ENCODE measurements around the gene FCGR2B. TPM values are rescaled to one million over a fixed set of nuclear protein-coding genes. Genes with fewer than 3 reads are reported as not detected.
"Not testable (repeated sequence)": the region's sequence is repeated elsewhere in the genome, so short reads cannot be mapped to it uniquely, and the experiment has no call there.

FCGR2B gene
- total RNA-seq: 10 to 100 TPM in 8 of 9 donors, 1 to 10 TPM in 1; 2.1 to 32.1 (median 19.6) TPM
- 1 to 10 TPM; 3.4 to 6.4 (median 3.5) TPM for polyA plus RNA-seq
- long read RNA-seq, donor 1, partial matches to known transcripts: 23 of 24 reads
- long read RNA-seq, donor 1, other reads (novel, unspliced or antisense): 0 of 24 reads
- long read RNA-seq, donor 2, partial matches to known transcripts: 5 of 7 reads
- long read RNA-seq, donor 2, other reads (novel, unspliced or antisense): 0 of 7 reads
- long read RNA-seq, donor 3, transcript FCGR2B-201 (7 exons, 1,440 nt): major isoform, 8 of 18 reads
- long read RNA-seq, donor 3, partial matches to known transcripts: 0 of 18 reads
- long read RNA-seq, donor 3, other reads (novel, unspliced or antisense): 10 of 18 reads
- long read RNA-seq, donor 4, partial matches to known transcripts: 2 of 5 reads
- long read RNA-seq, donor 4, other reads (novel, unspliced or antisense): 1 of 5 reads
- long read RNA-seq, donor 5, transcript FCGR2B-201 (7 exons, 1,440 nt): major isoform, 8 of 9 reads
- long read RNA-seq, donor 5, partial matches to known transcripts: 0 of 9 reads
- long read RNA-seq, donor 5, other reads (novel, unspliced or antisense): 1 of 9 reads
- long read RNA-seq, donor 6, partial matches to known transcripts: 3 of 8 reads
- long read RNA-seq, donor 6, other reads (novel, unspliced or antisense): 0 of 8 reads
- long read RNA-seq, donor 7: 0 reads
- long read RNA-seq, donor 8, partial matches to known transcripts: 28 of 38 reads
- long read RNA-seq, donor 8, other reads (novel, unspliced or antisense): 7 of 38 reads
- long read RNA-seq, donor 9, partial matches to known transcripts: 0 of 1 reads
- long read RNA-seq, donor 9, other reads (novel, unspliced or antisense): 0 of 1 reads
- long read RNA-seq, donor 10, partial matches to known transcripts: 7 of 7 reads
- long read RNA-seq, donor 10, other reads (novel, unspliced or antisense): 0 of 7 reads

- WGBS, 4 donors: no CpG with 5 or more reads among the region's 4 CpGs
- H3K4me3 ChIP-seq; H3K27me3 ChIP-seq; intact Hi-C loops (cut with DNase I); H3K27ac ChIP-seq; H3K4me1 ChIP-seq (replicated peaks in 1 of 2); H3K36me3 ChIP-seq (replicated peaks in 1 of 2); DNase-seq; H3K9me3 ChIP-seq (replicated peaks in 1 of 3): not testable (repeated sequence)
Observed at GRCh38 chr1:161662684-161663339, at the start of gene FCGR2B. Gene FCGR2B (plus strand): TSS chr1:161663143. CDS start chr1:161663242, 99 bp downstream.

GRCh38 chr1:161616417-161616816 lies 46.5 kb upstream of the FCGR2B start:
- H3K4me3 ChIP-seq; H3K36me3 ChIP-seq (replicated peaks in 1 of 2); H3K4me1 ChIP-seq (replicated peaks in 1 of 2); DNase-seq; H3K27ac ChIP-seq; H3K9me3 ChIP-seq (replicated peaks in 1 of 3); H3K27me3 ChIP-seq; intact Hi-C loops (cut with DNase I): not testable (repeated sequence)
- 89 to 93% (median 91%) methylated on average over 7 to 30 of the region's 30 CpGs for WGBS, 4 donors

GRCh38 chr1:161618517-161618916 lies 44.4 kb upstream of the FCGR2B start:
- intact Hi-C loops (cut with DNase I); H3K27me3 ChIP-seq; H3K4me3 ChIP-seq; H3K9me3 ChIP-seq (replicated peaks in 1 of 3); DNase-seq; H3K36me3 ChIP-seq (replicated peaks in 1 of 2); H3K4me1 ChIP-seq (replicated peaks in 1 of 2); H3K27ac ChIP-seq: not testable (repeated sequence)
- 90 to 96% (median 94%) methylated on average over 3 to 4 of the region's 4 CpGs for WGBS, 4 donors

DNA sequence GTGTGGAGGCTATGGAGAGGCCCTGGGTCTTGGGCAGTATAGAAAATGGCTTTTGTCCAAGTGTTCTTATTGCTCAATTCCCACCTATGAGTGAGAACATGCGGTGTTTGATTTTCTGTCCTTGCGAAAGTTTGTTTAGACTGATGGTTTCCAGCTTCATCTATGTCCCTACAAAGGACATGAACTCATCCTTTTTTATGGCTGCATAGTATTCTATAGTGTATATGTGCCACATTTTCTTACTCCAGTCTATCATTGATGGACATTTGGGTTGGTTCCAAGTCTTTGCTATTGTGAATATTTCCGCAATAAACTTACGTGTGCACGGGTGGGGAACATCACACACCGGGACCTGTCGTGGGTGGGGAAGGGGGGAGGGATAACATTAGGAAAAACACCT lies 42.5 kb upstream of the FCGR2B start:
- H3K4me3 ChIP-seq; H3K4me1 ChIP-seq (replicated peaks in 1 of 2); intact Hi-C loops (cut with DNase I); H3K27me3 ChIP-seq; H3K27ac ChIP-seq; H3K9me3 ChIP-seq (replicated peaks in 1 of 3); H3K36me3 ChIP-seq (replicated peaks in 1 of 2); DNase-seq: not testable (repeated sequence)
- WGBS, 4 donors: 82 to 90% (median 90%) methylated on average over 7 of the region's 7 CpGs

- intact Hi-C loops (cut with DNase I); H3K9me3 ChIP-seq (replicated peaks in 1 of 3); H3K4me1 ChIP-seq (replicated peaks in 1 of 2); H3K36me3 ChIP-seq (replicated peaks in 1 of 2); H3K27me3 ChIP-seq: not testable (repeated sequence)
- DNase-seq: peak in 3 of 7 donors; percentile 28 to 34 (median 29)
- 5 to 9% (median 7%) methylated on average over 13 to 41 of the region's 41 CpGs for WGBS, 4 donors
- Histone ChIP-seq H3K27ac (peak overlapping the region in 1 of 5 donors; percentile 40), H3K4me3 (peak overlapping the region in 1 of 4 donors; percentile 48)
Observed at GRCh38 chr1:161621181-161622000, 41.6 kb upstream of the FCGR2B start.

GRCh38 chr1:161622054-161622453 lies 40.9 kb upstream of the FCGR2B start:
- intact Hi-C loops (cut with DNase I); H3K36me3 ChIP-seq (replicated peaks in 1 of 2); DNase-seq; H3K27ac ChIP-seq; H3K27me3 ChIP-seq; H3K4me1 ChIP-seq (replicated peaks in 1 of 2); H3K9me3 ChIP-seq (replicated peaks in 1 of 3): not testable (repeated sequence)
- peak overlapping the region in 1 of 4 donors; percentile 48 for H3K4me3 ChIP-seq
- WGBS, 4 donors: 51 to 60% (median 53%) methylated on average over 5 to 8 of the region's 8 CpGs

- H3K4me1 ChIP-seq (replicated peaks in 1 of 2); H3K9me3 ChIP-seq (replicated peaks in 1 of 3); intact Hi-C loops (cut with DNase I); H3K4me3 ChIP-seq; H3K27me3 ChIP-seq; DNase-seq; H3K36me3 ChIP-seq (replicated peaks in 1 of 2); H3K27ac ChIP-seq: not testable (repeated sequence)
- WGBS, 4 donors: 35 to 73% (median 49%) methylated on average over 3 to 6 of the region's 6 CpGs
Observed at GRCh38 chr1:161623401-161624051, 39.4 kb upstream of the FCGR2B start.

DNA sequence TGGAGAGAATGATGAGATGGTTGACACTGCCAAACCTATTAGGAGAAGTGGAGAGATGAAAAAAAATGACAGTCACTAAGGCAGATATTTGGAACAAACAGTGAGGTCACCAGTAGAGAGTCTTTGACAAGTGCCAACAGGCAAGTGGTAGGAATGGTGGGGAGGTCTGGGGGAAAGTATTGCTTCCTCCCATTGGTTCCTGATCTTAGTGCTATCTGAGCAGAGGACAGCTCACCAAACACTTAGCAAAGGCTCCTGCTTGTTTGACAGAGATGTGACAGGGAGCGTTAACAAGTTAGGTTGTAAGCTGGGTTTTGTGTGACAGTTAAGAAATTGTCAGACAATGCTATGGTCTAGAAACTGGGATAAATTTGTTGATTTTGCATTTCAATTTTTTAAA lies 38.3 kb upstream of the FCGR2B start:
- H3K36me3 ChIP-seq (replicated peaks in 1 of 2); H3K27ac ChIP-seq; H3K27me3 ChIP-seq; DNase-seq; H3K9me3 ChIP-seq (replicated peaks in 1 of 3); intact Hi-C loops (cut with DNase I); H3K4me3 ChIP-seq; H3K4me1 ChIP-seq (replicated peaks in 1 of 2): not testable (repeated sequence)
- WGBS, 4 donors: 89 to 100% (median 93%) methylated on average over 1 of the region's 1 CpG

DNA sequence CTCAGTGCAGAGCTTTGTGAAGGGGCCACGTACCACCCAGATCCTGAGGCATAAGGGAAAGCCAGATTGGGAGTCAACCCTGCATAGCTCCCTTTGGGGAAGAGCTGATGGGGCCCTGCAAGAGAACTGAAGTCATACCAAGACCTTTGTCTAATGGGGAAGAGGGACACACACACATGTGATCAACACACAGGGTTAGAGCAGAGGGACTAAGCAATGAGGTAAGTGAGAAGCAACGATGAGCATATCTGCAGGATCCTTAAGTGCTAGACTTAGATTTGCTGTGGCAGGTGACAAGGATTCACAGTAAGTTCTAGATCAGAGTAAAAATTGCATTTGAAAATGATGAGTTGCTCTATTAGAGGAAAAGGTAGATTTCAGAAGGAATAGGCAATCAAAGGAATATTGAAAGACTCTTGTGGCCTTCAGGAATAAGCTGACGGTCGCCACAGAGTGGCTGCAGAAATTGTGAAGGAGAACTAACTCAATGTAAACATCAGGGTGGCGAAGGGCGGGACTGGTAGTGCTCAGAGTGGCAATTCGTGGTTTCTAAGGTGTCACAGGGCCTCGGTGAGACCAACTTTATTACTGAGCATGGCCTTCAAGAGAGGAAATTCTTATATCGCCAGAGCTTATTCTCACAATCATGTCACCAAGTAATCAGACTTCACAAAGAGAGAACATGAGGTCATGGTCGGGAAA lies 36.3 kb upstream of the FCGR2B start:
- H3K4me3 ChIP-seq; DNase-seq; H3K27ac ChIP-seq; H3K4me1 ChIP-seq (replicated peaks in 1 of 2); H3K9me3 ChIP-seq (replicated peaks in 1 of 3); H3K36me3 ChIP-seq (replicated peaks in 1 of 2); H3K27me3 ChIP-seq; intact Hi-C loops (cut with DNase I): not testable (repeated sequence)
- 64 to 79% (median 71%) methylated on average over 7 to 9 of the region's 10 CpGs for WGBS, 4 donors
